ENCODE data around the gene PNPLA2.

PNPLA2 gene

DNA sequence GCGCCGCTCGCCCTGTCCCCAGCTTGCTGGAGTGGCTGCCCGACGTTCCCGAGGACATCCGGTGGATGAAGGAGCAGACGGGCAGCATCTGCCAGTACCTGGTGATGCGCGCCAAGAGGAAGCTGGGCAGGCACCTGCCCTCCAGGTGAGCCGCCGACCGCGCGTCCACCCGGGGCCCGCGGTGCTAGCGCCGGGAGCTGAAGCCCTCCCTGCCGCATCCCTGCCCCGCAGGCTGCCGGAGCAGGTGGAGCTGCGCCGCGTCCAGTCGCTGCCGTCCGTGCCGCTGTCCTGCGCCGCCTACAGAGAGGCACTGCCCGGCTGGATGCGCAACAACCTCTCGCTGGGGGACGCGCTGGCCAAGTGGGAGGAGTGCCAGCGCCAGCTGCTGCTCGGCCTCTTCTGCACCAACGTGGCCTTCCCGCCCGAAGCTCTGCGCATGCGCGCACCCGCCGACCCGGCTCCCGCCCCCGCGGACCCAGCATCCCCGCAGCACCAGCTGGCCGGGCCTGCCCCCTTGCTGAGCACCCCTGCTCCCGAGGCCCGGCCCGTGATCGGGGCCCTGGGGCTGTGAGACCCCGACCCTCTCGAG, 5.7 kb downstream of the PNPLA2 start:
- Histone ChIP-seq H3K27me3 (ENCODE audit: control insufficient read depth, insufficient read depth, low read length) (peaks cover 24% of the 10 kb centered on the region), H3K36me3 (ENCODE audit: control insufficient read depth, insufficient read depth, low read length) (0 out of 2 replicates have a peak, but pooled peaks cover 16% of the 10 kb centered on the region), H3K27ac (ENCODE audit: low read depth, low read length) (no peak overlapping the region), H3K9ac (ENCODE audit: low read depth, low read length) (no peak overlapping the region), H3K9me3 (ENCODE audit: control insufficient read depth, insufficient read depth, low read length) (no peaks in the 10 kb centered on the region), H3K4me1 (ENCODE audit: control insufficient read depth, insufficient read depth, low read length) (peaks cover 19% of the 10 kb centered on the region), H3K4me3 (ENCODE audit: low read depth, low read length) (no peak overlapping the region)

DNA sequence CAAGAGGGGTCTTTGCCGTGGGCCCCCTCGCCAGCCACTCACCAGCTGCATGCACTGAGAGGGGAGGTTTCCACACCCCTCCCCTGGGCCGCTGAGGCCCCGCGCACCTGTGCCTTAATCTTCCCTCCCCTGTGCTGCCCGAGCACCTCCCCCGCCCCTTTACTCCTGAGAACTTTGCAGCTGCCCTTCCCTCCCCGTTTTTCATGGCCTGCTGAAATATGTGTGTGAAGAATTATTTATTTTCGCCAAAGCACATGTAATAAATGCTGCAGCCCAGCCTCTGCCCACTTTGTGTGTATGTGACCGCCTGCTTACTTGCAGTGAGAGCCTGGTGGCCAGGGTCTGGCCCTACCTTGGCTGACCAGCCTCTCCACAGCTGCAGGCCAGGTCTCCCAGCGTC, 6.2 kb downstream of the PNPLA2 start:
- Histone ChIP-seq H3K4me1 (ENCODE audit: control insufficient read depth, insufficient read depth, low read length) (peaks cover 25% of the 10 kb centered on the region), H3K36me3 (ENCODE audit: control insufficient read depth, insufficient read depth, low read length) (0 out of 2 replicates have a peak, but pooled peaks cover 16% of the 10 kb centered on the region), H3K9me3 (ENCODE audit: control insufficient read depth, insufficient read depth, low read length) (no peaks in the 10 kb centered on the region), H3K27me3 (ENCODE audit: control insufficient read depth, insufficient read depth, low read length) (peaks cover 30% of the 10 kb centered on the region), H3K27ac (ENCODE audit: low read depth, low read length) (no peak overlapping the region), H3K9ac (ENCODE audit: low read depth, low read length) (no peak overlapping the region), H3K4me3 (ENCODE audit: low read depth, low read length) (no peak overlapping the region)

DNA sequence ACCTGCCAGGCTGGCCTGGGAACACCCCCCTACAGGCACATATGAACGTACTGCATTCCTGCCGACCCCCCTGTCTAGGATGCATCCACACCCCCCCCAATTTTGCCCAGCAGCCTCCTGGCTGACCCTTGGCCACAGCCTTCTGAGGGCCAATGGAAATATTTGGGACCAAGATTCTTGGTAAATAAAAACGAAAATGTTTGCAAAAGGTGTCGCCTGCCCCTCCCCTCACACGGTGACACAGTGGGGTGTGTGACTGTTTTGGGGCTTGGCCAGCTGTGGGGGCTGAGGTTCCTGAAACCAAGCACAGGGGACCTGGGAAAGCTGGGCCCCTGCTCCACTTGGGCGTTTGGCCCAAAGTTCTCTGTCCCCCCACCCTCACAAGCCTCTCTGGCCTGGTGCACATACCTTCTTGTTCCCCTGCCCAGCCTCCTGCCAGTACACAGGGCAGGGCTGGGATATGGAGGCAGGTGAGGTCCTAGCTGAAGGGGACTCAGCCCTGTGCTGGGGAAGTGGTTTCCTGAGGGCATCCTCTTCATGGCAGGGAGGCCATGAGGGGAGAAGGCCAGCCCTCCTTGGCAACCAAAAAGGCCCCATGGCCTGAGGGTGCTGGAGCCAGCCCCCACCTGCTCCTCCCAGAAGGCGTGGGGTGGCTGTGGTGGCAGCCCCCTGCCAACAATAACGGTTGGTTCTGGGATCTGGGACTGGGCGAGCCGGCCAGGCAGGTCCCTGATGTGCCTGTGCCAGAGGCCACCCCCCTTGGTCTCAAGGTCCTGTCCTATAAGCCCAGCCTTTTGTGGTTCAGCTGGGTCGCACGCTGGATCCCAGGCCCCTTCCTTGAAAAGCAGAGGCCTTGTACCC, 6.9 kb downstream of the PNPLA2 start:
- H3K4me1 ChIP-seq (ENCODE audit: control insufficient read depth, insufficient read depth, low read length): peaks cover 28% of the 10 kb centered on the region
- H3K4me3 ChIP-seq (ENCODE audit: low read depth, low read length): no peak overlapping the region
- no peak overlapping the region for H3K27ac ChIP-seq (ENCODE audit: low read depth, low read length)
- H3K36me3 ChIP-seq (ENCODE audit: control insufficient read depth, insufficient read depth, low read length): 0 out of 2 replicates have a peak, but pooled peaks cover 16% of the 10 kb centered on the region
- H3K9me3 ChIP-seq (ENCODE audit: control insufficient read depth, insufficient read depth, low read length): no peaks in the 10 kb centered on the region
- no peak overlapping the region for H3K9ac ChIP-seq (ENCODE audit: low read depth, low read length)
- H3K27me3 ChIP-seq (ENCODE audit: control insufficient read depth, insufficient read depth, low read length): peaks cover 34% of the 10 kb centered on the region

DNA sequence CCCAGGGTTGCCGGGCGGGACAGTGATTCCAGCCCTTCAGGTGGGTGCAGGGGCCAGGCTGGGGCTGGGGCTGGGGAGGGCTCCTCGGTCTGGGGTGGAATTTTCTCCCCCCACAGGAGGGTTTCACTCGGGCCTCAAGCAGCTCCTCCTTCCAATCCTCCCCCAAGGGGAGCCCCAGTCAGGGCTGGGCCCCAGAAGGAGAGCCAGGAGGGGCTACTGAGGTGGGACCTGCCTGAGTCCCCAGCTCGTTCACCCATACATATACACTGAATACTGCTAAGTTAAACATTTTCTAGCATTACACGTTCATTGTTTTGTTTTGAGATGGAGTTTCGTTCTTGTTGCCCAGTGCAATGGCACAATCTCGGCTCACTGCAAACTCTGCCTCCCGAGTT, 7.5 kb downstream of the PNPLA2 start:
- Histone ChIP-seq H3K36me3 (ENCODE audit: control insufficient read depth, insufficient read depth, low read length) (0 out of 2 replicates have a peak, but pooled peaks cover 16% of the 10 kb centered on the region), H3K9me3 (ENCODE audit: control insufficient read depth, insufficient read depth, low read length) (no peaks in the 10 kb centered on the region), H3K27me3 (ENCODE audit: control insufficient read depth, insufficient read depth, low read length) (peaks cover 41% of the 10 kb centered on the region), H3K4me3 (ENCODE audit: low read depth, low read length) (no peak overlapping the region), H3K27ac (ENCODE audit: low read depth, low read length) (no peak overlapping the region), H3K9ac (ENCODE audit: low read depth, low read length) (no peak overlapping the region), H3K4me1 (ENCODE audit: control insufficient read depth, insufficient read depth, low read length) (peaks cover 33% of the 10 kb centered on the region)

DNA sequence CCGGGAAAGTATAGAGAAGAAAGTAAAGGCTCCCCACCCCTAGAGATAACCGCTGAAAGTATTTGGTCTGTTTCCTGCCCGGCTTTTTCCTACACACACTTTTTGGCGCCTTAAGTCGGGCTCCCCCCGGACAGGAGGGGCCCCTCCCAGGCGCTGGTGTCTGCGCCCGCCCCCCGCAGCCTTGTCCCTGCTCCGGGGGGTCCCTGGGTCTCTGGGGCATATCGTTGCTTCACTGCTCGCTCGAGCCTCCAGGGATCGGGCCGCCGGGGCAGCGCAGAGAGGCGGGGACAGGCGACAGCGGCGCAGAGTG, 8.1 kb downstream of the PNPLA2 start:
- no peak overlapping the region for H3K27ac ChIP-seq (ENCODE audit: low read depth, low read length)
- H3K9ac ChIP-seq (ENCODE audit: low read depth, low read length): no peak overlapping the region
- H3K9me3 ChIP-seq (ENCODE audit: control insufficient read depth, insufficient read depth, low read length): no peaks in the 10 kb centered on the region
- peaks cover 39% of the 10 kb centered on the region for H3K4me1 ChIP-seq (ENCODE audit: control insufficient read depth, insufficient read depth, low read length)
- H3K36me3 ChIP-seq (ENCODE audit: control insufficient read depth, insufficient read depth, low read length): 0 out of 2 replicates have a peak, but pooled peaks cover 14% of the 10 kb centered on the region
- peaks cover 46% of the 10 kb centered on the region for H3K27me3 ChIP-seq (ENCODE audit: control insufficient read depth, insufficient read depth, low read length)
- peak overlapping the region; percentile 65 for H3K4me3 ChIP-seq (ENCODE audit: low read depth, low read length)

DNA sequence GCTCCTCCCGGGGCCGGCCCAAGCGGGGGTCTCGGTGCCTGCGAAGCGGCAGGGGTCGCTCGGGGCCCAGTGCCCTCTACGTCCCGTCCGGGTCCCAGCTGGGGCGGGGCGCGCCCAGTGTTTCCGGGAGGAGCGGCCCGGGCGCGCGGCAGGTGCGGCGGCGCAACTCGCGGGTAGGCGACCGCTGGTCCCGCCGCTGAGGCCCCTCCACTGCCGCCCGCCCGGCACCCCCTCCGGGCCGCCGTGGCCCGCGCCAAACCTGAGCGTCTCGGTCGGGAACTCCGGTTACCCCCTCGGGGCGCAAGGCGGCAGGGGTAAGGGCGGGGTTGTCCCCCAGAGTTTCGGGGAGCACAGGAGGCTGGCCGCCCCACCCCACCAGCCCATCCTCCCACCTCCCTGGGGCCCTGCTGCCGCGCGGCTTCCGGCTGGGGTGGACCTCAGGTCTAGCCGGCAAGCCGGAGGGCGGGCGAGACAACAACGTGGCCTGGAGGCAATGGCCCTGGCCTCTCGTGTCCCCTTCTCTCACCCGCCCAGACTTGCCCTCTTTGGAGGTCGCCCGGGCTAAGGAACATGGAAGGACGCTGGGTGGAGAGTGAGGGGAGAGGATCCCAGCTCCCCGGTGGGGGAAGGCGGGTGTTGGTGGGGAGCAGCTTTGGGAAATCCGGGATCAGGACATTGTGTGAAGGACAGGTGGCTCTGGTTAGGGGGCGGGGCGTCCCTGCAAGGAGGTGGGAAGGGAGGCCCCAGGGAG, 8.6 kb downstream of the PNPLA2 start:
- no peaks in the 10 kb centered on the region for H3K9me3 ChIP-seq (ENCODE audit: control insufficient read depth, insufficient read depth, low read length)
- no peak overlapping the region for H3K27ac ChIP-seq (ENCODE audit: low read depth, low read length)
- H3K4me1 ChIP-seq (ENCODE audit: control insufficient read depth, insufficient read depth, low read length): peaks cover 44% of the 10 kb centered on the region
- peak overlapping the region; percentile 65 for H3K4me3 ChIP-seq (ENCODE audit: low read depth, low read length)
- H3K36me3 ChIP-seq (ENCODE audit: control insufficient read depth, insufficient read depth, low read length): 0 out of 2 replicates have a peak, but pooled peaks cover 14% of the 10 kb centered on the region
- no peak overlapping the region for H3K9ac ChIP-seq (ENCODE audit: low read depth, low read length)
- H3K27me3 ChIP-seq (ENCODE audit: control insufficient read depth, insufficient read depth, low read length): peaks cover 51% of the 10 kb centered on the region

DNA sequence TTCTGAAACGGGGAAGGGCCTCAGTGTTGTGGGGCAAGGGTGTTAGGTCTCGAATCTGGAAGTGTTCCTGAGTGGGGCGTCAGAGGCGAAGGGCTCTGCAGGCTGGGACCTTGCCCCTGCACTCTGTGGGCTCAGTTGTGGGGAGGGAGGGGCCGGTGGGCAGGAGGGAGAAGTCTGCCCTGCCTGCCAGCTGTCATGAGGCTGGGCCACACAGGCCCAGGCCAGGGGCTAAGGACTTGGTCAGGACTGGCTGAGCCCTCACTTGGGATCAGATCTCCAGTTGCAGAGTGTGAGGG, 9.1 kb downstream of the PNPLA2 start, which contains the start of gene CRACR2B:
TSS of gene CRACR2B (plus strand) at position 23 of the 296 bp plus-strand sequence. CDS start 689 bp downstream, outside the sequence.
- H3K4me3 ChIP-seq (ENCODE audit: low read depth, low read length): peak within 1 kb of the TSS; percentile 68
- no peaks in the 10 kb centered on the region for H3K9me3 ChIP-seq (ENCODE audit: control insufficient read depth, insufficient read depth, low read length)
- H3K9ac ChIP-seq (ENCODE audit: low read depth, low read length): no peak within 1 kb of the TSS
- H3K4me1 ChIP-seq (ENCODE audit: control insufficient read depth, insufficient read depth, low read length): peaks cover 45% of the 10 kb centered on the region
- H3K27me3 ChIP-seq (ENCODE audit: control insufficient read depth, insufficient read depth, low read length): peaks cover 53% of the 10 kb centered on the region
- H3K27ac ChIP-seq (ENCODE audit: low read depth, low read length): no peak within 1 kb of the TSS
- H3K36me3 ChIP-seq (ENCODE audit: control insufficient read depth, insufficient read depth, low read length): 0 out of 2 replicates have a peak, but pooled peaks cover 14% of the 10 kb centered on the region

DNA sequence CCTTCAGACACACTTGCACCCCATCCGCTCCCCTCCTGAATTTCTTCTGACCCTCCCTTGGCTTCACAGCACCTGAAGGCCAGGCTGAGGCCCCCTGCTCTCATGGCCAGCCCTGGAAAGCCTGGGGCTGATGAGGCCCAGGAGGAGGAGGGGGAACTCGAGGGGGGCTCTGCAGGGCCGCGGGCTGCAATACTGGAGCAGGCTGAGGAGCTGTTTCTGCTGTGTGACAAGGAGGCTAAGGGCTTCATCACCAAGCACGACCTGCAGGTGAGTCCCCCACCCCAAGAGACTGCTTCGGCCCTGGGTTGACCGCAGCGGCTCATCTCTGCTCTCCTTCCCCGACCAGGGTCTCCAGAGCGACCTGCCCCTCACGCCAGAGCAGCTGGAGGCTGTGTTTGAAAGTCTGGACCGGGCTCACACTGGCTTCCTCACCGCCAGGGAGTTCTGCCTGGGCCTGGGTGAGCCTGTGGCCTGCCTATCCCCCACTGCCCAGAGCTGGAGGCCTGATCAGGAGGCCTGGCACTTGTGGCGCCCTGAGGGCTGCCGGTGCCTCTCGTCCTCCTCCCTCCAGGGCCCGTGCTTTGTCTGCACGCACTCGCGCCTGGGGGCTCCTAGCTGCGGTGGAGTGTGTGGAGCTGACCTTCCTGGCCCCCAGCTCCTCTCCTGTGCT, 9.9 kb downstream of the PNPLA2 start:
- Histone ChIP-seq H3K4me1 (ENCODE audit: control insufficient read depth, insufficient read depth, low read length) (peaks cover 47% of the 10 kb centered on the region), H3K9me3 (ENCODE audit: control insufficient read depth, insufficient read depth, low read length) (no peaks in the 10 kb centered on the region), H3K9ac (ENCODE audit: low read depth, low read length) (no peak overlapping the region), H3K4me3 (ENCODE audit: low read depth, low read length) (peak overlapping the region; percentile 68), H3K27ac (ENCODE audit: low read depth, low read length) (no peak overlapping the region), H3K27me3 (ENCODE audit: control insufficient read depth, insufficient read depth, low read length) (peaks cover 53% of the 10 kb centered on the region), H3K36me3 (ENCODE audit: control insufficient read depth, insufficient read depth, low read length) (0 out of 2 replicates have a peak, but pooled peaks cover 14% of the 10 kb centered on the region)

DNA sequence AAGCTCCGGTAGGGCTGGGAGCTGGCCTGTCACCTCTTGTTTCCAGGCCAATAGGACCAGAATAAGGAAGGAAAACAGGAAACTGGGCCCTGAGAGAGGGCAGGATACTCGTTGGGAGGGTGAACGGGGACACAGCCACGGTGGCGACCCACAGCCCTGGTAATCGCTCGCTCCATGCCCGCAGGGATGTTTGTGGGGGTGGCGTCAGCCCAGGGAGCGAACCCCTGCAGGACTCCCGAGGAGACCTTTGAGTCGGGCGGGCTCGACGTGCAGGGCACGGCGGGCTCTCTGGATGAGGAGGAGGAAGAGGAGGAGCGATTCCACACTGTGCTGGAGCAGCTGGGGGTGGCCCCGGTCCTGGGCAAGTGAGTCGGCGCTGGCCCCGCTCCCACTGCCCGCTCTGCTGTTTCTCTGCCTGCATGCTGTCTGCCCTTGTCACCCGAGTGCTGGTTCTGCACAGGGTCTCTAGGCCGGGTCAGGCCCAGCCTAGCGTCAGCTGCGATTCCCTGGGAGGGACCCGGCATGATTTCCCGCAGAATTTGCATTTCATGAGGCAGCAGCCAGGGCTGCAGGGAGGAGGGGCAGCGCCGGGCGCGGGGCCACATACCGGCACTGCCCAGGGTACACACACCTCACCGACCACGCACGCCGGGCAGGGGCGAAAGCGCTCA, 10.6 kb downstream of the PNPLA2 start:
- H3K27me3 ChIP-seq (ENCODE audit: control insufficient read depth, insufficient read depth, low read length): peaks cover 53% of the 10 kb centered on the region
- no peak overlapping the region for H3K27ac ChIP-seq (ENCODE audit: low read depth, low read length)
- peaks cover 51% of the 10 kb centered on the region for H3K4me1 ChIP-seq (ENCODE audit: control insufficient read depth, insufficient read depth, low read length)
- 0 out of 2 replicates have a peak, but pooled peaks cover 10% of the 10 kb centered on the region for H3K36me3 ChIP-seq (ENCODE audit: control insufficient read depth, insufficient read depth, low read length)
- H3K9me3 ChIP-seq (ENCODE audit: control insufficient read depth, insufficient read depth, low read length): no peaks in the 10 kb centered on the region
- peak overlapping the region; percentile 68 for H3K4me3 ChIP-seq (ENCODE audit: low read depth, low read length)
- no peak overlapping the region; the same call in 1 of the 2 replicates for H3K9ac ChIP-seq (ENCODE audit: low read depth, low read length)

DNA sequence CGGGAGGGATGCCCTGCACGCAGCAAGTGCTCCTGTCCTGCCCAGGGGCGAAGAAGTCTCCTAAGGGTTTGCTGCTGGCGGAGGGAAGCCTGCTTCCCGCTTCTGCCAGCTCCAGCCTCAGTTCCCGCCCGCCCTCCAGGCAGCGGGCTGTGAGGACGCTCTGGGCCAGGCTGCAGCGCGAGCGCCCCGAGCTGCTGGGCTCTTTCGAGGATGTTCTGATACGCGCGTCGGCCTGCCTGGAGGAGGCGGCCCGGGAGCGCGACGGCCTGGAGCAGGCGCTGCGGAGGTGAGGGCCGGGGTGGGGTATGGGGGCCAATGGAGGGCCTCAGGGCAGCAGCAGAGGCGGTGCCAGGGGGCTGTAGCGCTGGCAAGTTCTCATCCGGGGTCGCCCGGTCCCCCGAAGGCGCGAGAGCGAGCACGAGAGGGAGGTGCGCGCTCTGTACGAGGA, 11.2 kb downstream of the PNPLA2 start:
- Histone ChIP-seq H3K4me1 (ENCODE audit: control insufficient read depth, insufficient read depth, low read length) (peaks cover 51% of the 10 kb centered on the region), H3K27ac (ENCODE audit: low read depth, low read length) (no peak overlapping the region), H3K9ac (ENCODE audit: low read depth, low read length) (no peak overlapping the region; the same call in 1 of the 2 replicates), H3K36me3 (ENCODE audit: control insufficient read depth, insufficient read depth, low read length) (0 out of 2 replicates have a peak, but pooled peaks cover 7% of the 10 kb centered on the region), H3K9me3 (ENCODE audit: control insufficient read depth, insufficient read depth, low read length) (no peaks in the 10 kb centered on the region), H3K27me3 (ENCODE audit: control insufficient read depth, insufficient read depth, low read length) (peaks cover 53% of the 10 kb centered on the region), H3K4me3 (ENCODE audit: low read depth, low read length) (peak overlapping the region; percentile 68)
